A549 (cell line): ENCODE measurements around the gene GSTP1. TPM values are rescaled to one million over a fixed set of nuclear protein-coding genes. Genes with fewer than 3 reads are reported as not detected.

Source experiments
- ATAC-seq, 2 experiments: fragments of 200-7000 bp in 1 of 2; fragments of >200 bp in 1 of 2; cut with Nextera tagmentation in 1 of 2; cut with Tn5 transposase in 1 of 2; 3 replicates each; pipeline versions ENCODE4 v1.8.0 to v1.9.1; 2018 to 2020; ENCODE audit warnings: mild to moderate bottlenecking in 1 of 2, moderate library complexity in 1 of 2
- CTCF ChIA-PET: fragments of 300-600 bp; sonication (Branson Sonifier 250); formaldehyde crosslinking; extraction: SDS; loops from one replicate; lab custom pipeline; 2021; ENCODE audit warnings: antibody characterized with exemption, inconsistent platforms; lab: Yijun Ruan, JAX
- POLR2A ChIA-PET: fragments of 350-600 bp; formaldehyde crosslinking; extraction: SDS; loops from one replicate; lab custom pipeline; 2021; ENCODE audit warnings: antibody characterized with exemption, inconsistent platforms; lab: Yijun Ruan, JAX
- DNase-seq, 2 experiments: peaks; one replicate each; pipeline versions ENCODE4 v3.0.0 to v3.0.0-alpha.2; 2011 to 2016; ENCODE audit warnings: low read depth in 1 of 2, low spot score in 1 of 2
- FAIRE-seq: peaks from 2 replicates; lab custom pipeline; 2011; peaks lifted over from hg19 to GRCh38; lab: Jason Lieb, UNC
- H3K27ac ChIP-seq, 2 experiments: fragments of >200 bp; sonication (Bioruptor Twin); formaldehyde crosslinking; 3 replicates each; pipeline ENCODE4 v1.5.1; 2016 to 2017
- H3K4me1 ChIP-seq: fragments of >200 bp; sonication (Bioruptor Twin); formaldehyde crosslinking; 3 replicates; pipeline ENCODE4 v1.6.1; 2016
- H3K4me2 ChIP-seq: fragments of >200 bp; sonication (Bioruptor Twin); formaldehyde crosslinking; 3 replicates; pipeline ENCODE4 v1.6.1; 2016
- H3K4me3 ChIP-seq: fragments of >200 bp; sonication (Bioruptor Twin); formaldehyde crosslinking; 3 replicates; pipeline ENCODE4 v1.5.1; 2016
- H3K9me3 ChIP-seq: fragments of >200 bp; sonication (Bioruptor Twin); formaldehyde crosslinking; 3 replicates; pipeline ENCODE4 v1.6.1; 2016
- CBX2 ChIP-seq: fragments of 200-600 bp; sonication (generic); IDR thresholded peaks from 2 replicates; pipeline ENCODE4 v1.6.1; 2016; ENCODE audit warnings: low read depth, mild to moderate bottlenecking, borderline replicate concordance
- CBX8 ChIP-seq: fragments of 200-600 bp; sonication (generic); IDR thresholded peaks from 2 replicates; pipeline ENCODE4 v1.6.1; 2016
- CHD4 ChIP-seq: fragments of 200-600 bp; sonication (generic); IDR thresholded peaks from 2 replicates; pipeline ENCODE4 v1.6.1; 2016; ENCODE audit warnings: antibody characterized with exemption, mild to moderate bottlenecking, borderline replicate concordance
- EHF ChIP-seq: fragments of 250-450 bp; sonication (Bioruptor Pico); IDR thresholded peaks from 2 replicates; pipeline ENCODE4 v1.5.0; 2020; ENCODE audit warnings: mild to moderate bottlenecking
- EHMT2 ChIP-seq: fragments of 200-600 bp; sonication (generic); IDR thresholded peaks from 2 replicates; pipeline ENCODE4 v1.6.1; 2016; ENCODE audit warnings: antibody characterized with exemption, low read depth, mild to moderate bottlenecking, moderate library complexity
- EP300 ChIP-seq, 2 experiments: fragments of >200 bp; sonication (Bioruptor Twin); formaldehyde crosslinking; IDR thresholded peaks; 2 replicates in 1 of 2; 3 replicates in 1 of 2; pipeline ENCODE4 v1.6.1; 2016 to 2017
- ESRRA ChIP-seq: fragments of 150-350 bp; IDR thresholded peaks from 2 replicates; pipeline ENCODE4 v1.6.1; 2014; ENCODE audit warnings: mild to moderate bottlenecking, low read length, borderline replicate concordance
- FOXS1 ChIP-seq: fragments of 250-450 bp; sonication (Bioruptor Pico); IDR thresholded peaks from 2 replicates; pipeline ENCODE4 v1.5.0; 2020; ENCODE audit warnings: mild to moderate bottlenecking, moderate library complexity
- GATA3 ChIP-seq: IDR thresholded peaks from 2 replicates; pipeline ENCODE4 v1.6.1; 2012; ENCODE audit warnings: borderline replicate concordance
- HOXA7 ChIP-seq: fragments of 250-450 bp; sonication (Bioruptor Pico); IDR thresholded peaks from 2 replicates; pipeline ENCODE4 v1.5.0; 2020; ENCODE audit warnings: mild to moderate bottlenecking, moderate library complexity
- JUNB ChIP-seq: fragments of >200 bp; sonication (Bioruptor Twin); formaldehyde crosslinking; IDR thresholded peaks from 2 replicates; pipeline ENCODE4 v1.6.1; 2016
- KDM5A ChIP-seq: fragments of 200-600 bp; sonication (generic); IDR thresholded peaks from 2 replicates; pipeline ENCODE4 v1.6.1; 2016; ENCODE audit warnings: antibody characterized with exemption, mild to moderate bottlenecking
- MYC ChIP-seq: IDR thresholded peaks from 2 replicates; pipeline ENCODE4 v1.6.1; 2012; ENCODE audit warnings: mild to moderate bottlenecking, inconsistent platforms, low read length, improper control_type of control experiment, borderline replicate concordance
- NFE2L2 ChIP-seq: fragments of 150-350 bp; conservative IDR thresholded peaks from 2 replicates; pipeline ENCODE4 v1.6.1; 2014; ENCODE audit warnings: low read length
- NPAS2 ChIP-seq: fragments of 250-450 bp; sonication (Bioruptor Pico); IDR thresholded peaks from 2 replicates; pipeline ENCODE4 v1.8.0; 2022; ENCODE audit warnings: mild to moderate bottlenecking, moderate library complexity, borderline replicate concordance
- POLR2AphosphoS2 ChIP-seq: conservative IDR thresholded peaks from 2 replicates; pipeline ENCODE4 v1.6.1; 2012; ENCODE audit warnings: low read length, improper control_type of control experiment, inconsistent platforms
- RARB ChIP-seq: fragments of 250-450 bp; sonication (Bioruptor Pico); IDR thresholded peaks from 2 replicates; pipeline ENCODE4 v1.8.0; 2021; ENCODE audit warnings: mild to moderate bottlenecking, moderate library complexity
- SMC3 ChIP-seq: fragments of >200 bp; sonication (Bioruptor Twin); formaldehyde crosslinking; IDR thresholded peaks from 3 replicates; pipeline ENCODE4 v1.6.1; 2018; ENCODE audit warnings: inconsistent platforms
- ZFP36 ChIP-seq: fragments of 450-650 bp; IDR thresholded peaks from 2 replicates; pipeline ENCODE4 v1.6.1; 2014; ENCODE audit warnings: borderline replicate concordance; ENCODE audit not compliant: partially characterized antibody
- WGBS: methylation state at CpG from one replicate; pipeline ENCODE4 v1.1.6; 2017; ENCODE audit errors: missing lambda C conversion rate; 5-methylcytosine and 5-hydroxymethylcytosine counted together
- polyA plus RNA-seq, 4 experiments: library from polyadenylated mRNA; depleted of rRNA in 3 of 4; stranded (reverse); fragments of >200 nt; fragmentation: RNase III in 1 of 4; extraction: RNeasy Plus Mini Kit Qiagen cat#74134 plus additional on column Dnase treatment in 1 of 4; gene quantifications; 2 replicates in 3 of 4; 3 replicates in 1 of 4; pipeline ENCODE4 v1.2.3, GENCODE V29; 2011 to 2017
- TF ChIP-seq, protein P1 (sequence below): fragments of >200 bp; sonication (Bioruptor Twin); formaldehyde crosslinking; IDR thresholded peaks from 3 replicates; pipeline ENCODE4 v1.5.1; 2016
- TF ChIP-seq, protein P2 (sequence below): IDR thresholded peaks from 2 replicates; pipeline ENCODE4 v1.6.1; 2012
- TF ChIP-seq, protein P3 (sequence below): fragments of 150-350 bp; IDR thresholded peaks from 2 replicates; pipeline ENCODE4 v1.6.1; 2014; ENCODE audit warnings: low read depth, mild to moderate bottlenecking, low read length
- TF ChIP-seq, protein P4 (sequence below): fragments of 200-600 bp; sonication (generic); IDR thresholded peaks from 2 replicates; pipeline ENCODE4 v1.6.1; 2016; ENCODE audit warnings: antibody characterized with exemption, mild to moderate bottlenecking, moderate library complexity

Gene GSTP1
- polyA plus RNA-seq, 2 of the 4 experiments (the other 2 are of a cell fraction), result 991 to 1,034 TPM

DNA sequence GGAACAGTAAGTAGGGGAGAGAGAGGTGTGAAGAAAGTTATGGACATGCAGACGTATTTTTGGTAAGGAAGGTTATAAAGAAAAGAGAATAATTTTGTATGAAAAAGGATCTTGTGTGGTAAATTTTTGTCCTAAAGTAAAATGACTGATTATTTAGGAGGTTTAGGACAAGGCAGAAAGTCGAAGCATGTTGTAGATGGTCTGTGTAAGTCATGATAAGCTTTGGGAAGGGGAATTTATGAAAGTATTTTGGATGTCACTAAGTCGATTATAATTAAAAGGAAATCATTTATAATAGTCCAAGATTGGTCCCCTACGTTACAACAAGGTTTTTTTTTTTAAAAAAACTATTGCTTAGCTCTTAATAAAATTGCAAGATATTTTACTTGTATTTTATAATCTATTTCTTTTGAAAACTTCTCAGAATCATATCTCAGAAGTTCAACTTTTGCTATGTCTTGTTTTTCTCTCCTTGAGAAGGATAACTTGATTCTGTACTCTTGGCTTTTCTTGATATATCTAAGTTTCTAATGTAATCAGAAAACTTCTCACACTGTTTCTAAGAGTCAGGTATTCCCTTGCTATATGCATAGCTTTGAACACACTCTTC lies 49.4 kb upstream of the GSTP1 start:
- 1% methylated on average over 4 of the region's 4 CpGs for whole genome bisulfite sequencing
- TF ChIP-seq ZFP36 (peak; percentile 98), JUNB (no peak)
- DNase-seq, result peak in 1 of 2 experiments; percentile 52
- Histone ChIP-seq H3K4me3 (no peak overlapping the region), H3K4me2 (no peak overlapping the region), H3K9me3 (peaks cover 44% of the 10 kb centered on the region), H3K27ac (no peak overlapping the region), H3K4me1 (no peaks in the 10 kb centered on the region)
- no peak for FAIRE-seq
- ATAC-seq, result no peak
- POLR2A ChIA-PET, result no interaction called here
- CTCF ChIA-PET, result interaction anchor here (0.9 kb wide), 1 partner anchor 11 kb away, joined by 5 read pairs; no protein-coding TSS in a partner anchor

DNA sequence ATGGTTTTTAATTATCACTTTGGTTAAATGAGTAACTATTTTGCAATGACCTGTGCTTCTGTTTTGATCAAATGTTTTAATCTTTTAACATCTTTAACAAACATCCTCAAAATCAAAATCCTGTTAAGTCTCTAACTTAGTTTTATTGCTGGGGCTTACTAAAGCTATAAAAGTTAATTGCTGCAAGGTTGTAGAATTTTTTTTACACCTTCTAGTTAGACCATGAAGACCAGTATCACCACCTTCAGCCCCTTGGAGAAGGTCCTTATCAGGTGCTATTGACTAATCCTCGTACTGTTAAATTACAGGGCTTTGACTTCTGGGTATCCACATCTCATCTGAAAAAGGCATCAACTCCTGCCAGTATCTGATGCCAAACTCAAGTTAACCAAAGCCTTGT lies 48.1 kb upstream of the GSTP1 start:
- 11% methylated on average over 1 of the region's 1 CpG for WGBS
- Histone ChIP-seq H3K4me2 (no peak overlapping the region), H3K27ac (no peak overlapping the region), H3K4me3 (no peak overlapping the region), H3K9me3 (peaks cover 44% of the 10 kb centered on the region), H3K4me1 (no peaks in the 10 kb centered on the region)
- no peak for ATAC-seq
- ChIA-PET POLR2A (no interaction called here), CTCF (no interaction called here)
- FAIRE-seq, result no peak
- no peak for DNase-seq
- TF ChIP-seq, protein P1, sequence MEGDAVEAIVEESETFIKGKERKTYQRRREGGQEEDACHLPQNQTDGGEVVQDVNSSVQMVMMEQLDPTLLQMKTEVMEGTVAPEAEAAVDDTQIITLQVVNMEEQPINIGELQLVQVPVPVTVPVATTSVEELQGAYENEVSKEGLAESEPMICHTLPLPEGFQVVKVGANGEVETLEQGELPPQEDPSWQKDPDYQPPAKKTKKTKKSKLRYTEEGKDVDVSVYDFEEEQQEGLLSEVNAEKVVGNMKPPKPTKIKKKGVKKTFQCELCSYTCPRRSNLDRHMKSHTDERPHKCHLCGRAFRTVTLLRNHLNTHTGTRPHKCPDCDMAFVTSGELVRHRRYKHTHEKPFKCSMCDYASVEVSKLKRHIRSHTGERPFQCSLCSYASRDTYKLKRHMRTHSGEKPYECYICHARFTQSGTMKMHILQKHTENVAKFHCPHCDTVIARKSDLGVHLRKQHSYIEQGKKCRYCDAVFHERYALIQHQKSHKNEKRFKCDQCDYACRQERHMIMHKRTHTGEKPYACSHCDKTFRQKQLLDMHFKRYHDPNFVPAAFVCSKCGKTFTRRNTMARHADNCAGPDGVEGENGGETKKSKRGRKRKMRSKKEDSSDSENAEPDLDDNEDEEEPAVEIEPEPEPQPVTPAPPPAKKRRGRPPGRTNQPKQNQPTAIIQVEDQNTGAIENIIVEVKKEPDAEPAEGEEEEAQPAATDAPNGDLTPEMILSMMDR, result no peak
- TF ChIP-seq KDM5A, result no peak
- TF ChIP-seq EHF, result no peak
- no peak for TF ChIP-seq NPAS2 (CRISPR knock-in tag)
- TF ChIP-seq, protein P2, sequence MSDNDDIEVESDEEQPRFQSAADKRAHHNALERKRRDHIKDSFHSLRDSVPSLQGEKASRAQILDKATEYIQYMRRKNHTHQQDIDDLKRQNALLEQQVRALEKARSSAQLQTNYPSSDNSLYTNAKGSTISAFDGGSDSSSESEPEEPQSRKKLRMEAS, result no peak
- TF ChIP-seq CBX8, result no peak
- TF ChIP-seq MYC, result no peak
- TF ChIP-seq, protein P3, sequence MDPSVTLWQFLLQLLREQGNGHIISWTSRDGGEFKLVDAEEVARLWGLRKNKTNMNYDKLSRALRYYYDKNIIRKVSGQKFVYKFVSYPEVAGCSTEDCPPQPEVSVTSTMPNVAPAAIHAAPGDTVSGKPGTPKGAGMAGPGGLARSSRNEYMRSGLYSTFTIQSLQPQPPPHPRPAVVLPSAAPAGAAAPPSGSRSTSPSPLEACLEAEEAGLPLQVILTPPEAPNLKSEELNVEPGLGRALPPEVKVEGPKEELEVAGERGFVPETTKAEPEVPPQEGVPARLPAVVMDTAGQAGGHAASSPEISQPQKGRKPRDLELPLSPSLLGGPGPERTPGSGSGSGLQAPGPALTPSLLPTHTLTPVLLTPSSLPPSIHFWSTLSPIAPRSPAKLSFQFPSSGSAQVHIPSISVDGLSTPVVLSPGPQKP, result no peak
- TF ChIP-seq GATA3, result no peak
- no peak for TF ChIP-seq EP300 (IDR thresholded peaks at IDR 0.05)
- no peak for TF ChIP-seq POLR2AphosphoS2

DNA sequence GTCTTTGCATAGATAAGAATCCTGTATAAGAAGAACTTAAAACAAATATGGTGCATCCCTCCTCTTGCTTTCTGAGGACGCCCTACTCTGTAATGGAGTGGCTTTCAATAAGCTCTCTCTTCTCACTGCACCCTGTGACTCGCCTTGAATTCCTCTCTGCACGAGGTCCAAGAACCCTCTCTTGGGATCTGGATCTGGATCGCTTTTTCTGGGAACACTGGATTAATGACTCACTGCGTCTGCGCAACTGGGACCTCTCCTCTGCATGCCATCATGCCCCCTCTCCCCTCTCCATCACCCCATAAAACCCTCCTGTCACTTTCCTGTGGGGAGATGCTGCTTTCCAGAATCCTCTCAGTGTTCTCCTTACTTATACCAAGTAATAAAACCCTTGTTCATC lies 45.3 kb upstream of the GSTP1 start:
- no peak for TF ChIP-seq SMC3
- no peak for TF ChIP-seq FOXS1 (CRISPR knock-in tag)
- TF ChIP-seq JUNB, result no peak
- no peaks in the 10 kb centered on the region for H3K4me1 ChIP-seq
- 50% methylated on average over 6 of the region's 6 CpGs for WGBS
- FAIRE-seq (no peak), DNase-seq (no peak), ATAC-seq (peak in 1 of 2 experiments; percentile 42; a peak in 2 of 6 replicates)
- H3K4me2 ChIP-seq, result no peak overlapping the region
- ChIA-PET CTCF (interaction anchor here (1.1 to 2.4 kb wide), 2 partner anchors 8 to 17 kb away, joined by 3 to 6 read pairs; no protein-coding TSS in a partner anchor), POLR2A (no interaction called here)
- H3K9me3 ChIP-seq, result peaks cover 32% of the 10 kb centered on the region
- no peak overlapping the region for H3K27ac ChIP-seq
- H3K4me3 ChIP-seq, result no peak overlapping the region

DNA sequence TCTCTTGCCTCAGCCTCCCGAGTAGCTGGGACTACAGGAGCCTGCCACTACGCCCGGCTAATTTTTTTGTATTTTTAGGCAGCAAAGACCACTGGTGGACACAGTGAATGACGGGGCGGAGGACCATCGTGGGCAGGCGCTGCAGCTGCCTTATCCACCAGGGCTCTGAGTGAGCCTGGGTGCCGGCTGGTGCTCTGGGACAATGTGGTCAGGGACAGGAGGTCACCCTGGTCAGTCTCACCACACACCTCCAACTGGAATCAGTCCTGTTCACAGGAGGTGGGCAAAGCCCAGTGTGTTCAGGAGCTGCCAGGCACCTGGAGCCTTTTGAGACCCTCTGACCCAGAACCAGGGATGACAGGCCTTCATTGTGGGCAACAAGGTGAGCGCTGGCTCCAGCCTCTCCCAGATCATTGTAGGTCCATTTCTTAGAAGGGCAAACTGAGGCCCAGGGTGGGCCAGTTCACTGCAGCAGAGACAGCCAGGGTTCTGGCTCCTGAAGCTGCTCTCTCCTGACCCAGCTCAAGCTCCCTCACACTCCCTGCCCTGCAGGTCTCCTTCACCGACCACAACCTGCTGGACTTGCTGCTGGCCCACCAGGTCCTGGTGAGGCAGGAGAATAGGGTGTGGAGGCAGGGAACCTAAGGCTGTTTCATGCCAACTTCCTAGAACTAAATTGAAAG lies 44.6 kb upstream of the GSTP1 start:
- ATAC-seq, result peak in 1 of 2 experiments; percentile 46; a peak in 2 of 6 replicates
- CTCF ChIA-PET, result interaction anchor here (1.4 to 2.4 kb wide), 2 partner anchors 9 to 17 kb away, joined by 3 to 6 read pairs; no protein-coding TSS in a partner anchor
- no peak for TF ChIP-seq CBX8
- no peak for TF ChIP-seq CBX2
- TF ChIP-seq GATA3, result no peak
- no peak for TF ChIP-seq HOXA7
- TF ChIP-seq SMC3, result no peak
- TF ChIP-seq RARB (CRISPR knock-in tag), result no peak
- no peak for TF ChIP-seq EHMT2
- TF ChIP-seq, protein P4, sequence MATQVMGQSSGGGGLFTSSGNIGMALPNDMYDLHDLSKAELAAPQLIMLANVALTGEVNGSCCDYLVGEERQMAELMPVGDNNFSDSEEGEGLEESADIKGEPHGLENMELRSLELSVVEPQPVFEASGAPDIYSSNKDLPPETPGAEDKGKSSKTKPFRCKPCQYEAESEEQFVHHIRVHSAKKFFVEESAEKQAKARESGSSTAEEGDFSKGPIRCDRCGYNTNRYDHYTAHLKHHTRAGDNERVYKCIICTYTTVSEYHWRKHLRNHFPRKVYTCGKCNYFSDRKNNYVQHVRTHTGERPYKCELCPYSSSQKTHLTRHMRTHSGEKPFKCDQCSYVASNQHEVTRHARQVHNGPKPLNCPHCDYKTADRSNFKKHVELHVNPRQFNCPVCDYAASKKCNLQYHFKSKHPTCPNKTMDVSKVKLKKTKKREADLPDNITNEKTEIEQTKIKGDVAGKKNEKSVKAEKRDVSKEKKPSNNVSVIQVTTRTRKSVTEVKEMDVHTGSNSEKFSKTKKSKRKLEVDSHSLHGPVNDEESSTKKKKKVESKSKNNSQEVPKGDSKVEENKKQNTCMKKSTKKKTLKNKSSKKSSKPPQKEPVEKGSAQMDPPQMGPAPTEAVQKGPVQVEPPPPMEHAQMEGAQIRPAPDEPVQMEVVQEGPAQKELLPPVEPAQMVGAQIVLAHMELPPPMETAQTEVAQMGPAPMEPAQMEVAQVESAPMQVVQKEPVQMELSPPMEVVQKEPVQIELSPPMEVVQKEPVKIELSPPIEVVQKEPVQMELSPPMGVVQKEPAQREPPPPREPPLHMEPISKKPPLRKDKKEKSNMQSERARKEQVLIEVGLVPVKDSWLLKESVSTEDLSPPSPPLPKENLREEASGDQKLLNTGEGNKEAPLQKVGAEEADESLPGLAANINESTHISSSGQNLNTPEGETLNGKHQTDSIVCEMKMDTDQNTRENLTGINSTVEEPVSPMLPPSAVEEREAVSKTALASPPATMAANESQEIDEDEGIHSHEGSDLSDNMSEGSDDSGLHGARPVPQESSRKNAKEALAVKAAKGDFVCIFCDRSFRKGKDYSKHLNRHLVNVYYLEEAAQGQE, result no peak
- no peak for TF ChIP-seq NFE2L2
- TF ChIP-seq ESRRA, result no peak
- no peak for TF ChIP-seq CHD4
- TF ChIP-seq MYC, result no peak
- no peak for TF ChIP-seq EP300 (IDR thresholded peaks at IDR 0.05)

More for the DNA sequence above, 44.6 kb upstream of the GSTP1 start:
- Histone ChIP-seq H3K4me2 (no peak overlapping the region), H3K9me3 (peaks cover 25% of the 10 kb centered on the region), H3K4me1 (no peaks in the 10 kb centered on the region; the same call in 2 of the 3 replicates), H3K27ac (no peak overlapping the region), H3K4me3 (no peak overlapping the region)
- WGBS, result 86% methylated on average over 10 of the region's 10 CpGs
- no peak for DNase-seq
- FAIRE-seq, result no peak
- POLR2A ChIA-PET, result no interaction called here
